Measurements from ENCODE around the gene SMPDL3B. TPM values are rescaled to one million over a fixed set of nuclear protein-coding genes. Genes with fewer than 3 reads are reported as not detected.

SMPDL3B gene
- total RNA-seq, 1 donor from 2014 or later, result 0.37 TPM

- Mint-ChIP-seq H3K27me3 (ENCODE audit: low read depth) (peaks cover 11% of the 10 kb centered on the region), H3K36me3 (ENCODE audit: low read depth) (peaks cover 29% of the 10 kb centered on the region), H3K27ac (peak overlapping the region; percentile 99), H3K9me3 (peaks cover 6% of the 10 kb centered on the region), H3K4me3 (ENCODE audit: low read depth) (peak overlapping the region; percentile 100), H3K4me1 (ENCODE audit: low read depth) (peaks cover 21% of the 10 kb centered on the region)
- intact Hi-C loops (cut with micrococcal nuclease), result no loop called here
- no peak for DNase-seq (ENCODE audit: low spot score)
These were observed 19.7 kb upstream of the SMPDL3B start for GRCh38 chr1:27915082-27915575.

- intact Hi-C loops (cut with micrococcal nuclease), result no loop called here
These were observed 12.5 kb upstream of the SMPDL3B start for GRCh38 chr1:27922272-27922671.

GRCh38 chr1:27928216-27928954 lies 6.4 kb upstream of the SMPDL3B start:
- Mint-ChIP-seq H3K4me3 (ENCODE audit: low read depth) (no peak overlapping the region), H3K27ac (no peak overlapping the region), H3K4me1 (ENCODE audit: low read depth) (peaks cover 13% of the 10 kb centered on the region), H3K36me3 (ENCODE audit: low read depth) (no peaks in the 10 kb centered on the region), H3K27me3 (ENCODE audit: low read depth) (peaks cover 8% of the 10 kb centered on the region), H3K9me3 (no peaks in the 10 kb centered on the region)
- intact Hi-C loops (cut with micrococcal nuclease), result no loop called here
- DNase-seq (ENCODE audit: low spot score), result no peak

More at GRCh38 chr1:27922272-27922671, 12.5 kb upstream of the SMPDL3B start:
- DNase-seq (ENCODE audit: low spot score), result no peak
- Mint-ChIP-seq H3K36me3 (ENCODE audit: low read depth) (no peaks in the 10 kb centered on the region), H3K27me3 (ENCODE audit: low read depth) (peaks cover 15% of the 10 kb centered on the region), H3K4me3 (ENCODE audit: low read depth) (no peak overlapping the region), H3K4me1 (ENCODE audit: low read depth) (peaks cover 3% of the 10 kb centered on the region), H3K27ac (no peak overlapping the region), H3K9me3 (no peaks in the 10 kb centered on the region)

GRCh38 chr1:27931184-27931583 lies 3.6 kb upstream of the SMPDL3B start:
- Mint-ChIP-seq H3K4me1 (ENCODE audit: low read depth) (peaks cover 24% of the 10 kb centered on the region), H3K4me3 (ENCODE audit: low read depth) (no peak overlapping the region), H3K27me3 (ENCODE audit: low read depth) (peaks cover 17% of the 10 kb centered on the region), H3K9me3 (no peaks in the 10 kb centered on the region), H3K36me3 (ENCODE audit: low read depth) (no peaks in the 10 kb centered on the region), H3K27ac (no peak overlapping the region)
- intact Hi-C loops (cut with micrococcal nuclease), result no loop called here
- DNase-seq (ENCODE audit: low spot score), result no peak

- Mint-ChIP-seq H3K4me1 (ENCODE audit: low read depth) (peaks cover 24% of the 10 kb centered on the region), H3K9me3 (no peaks in the 10 kb centered on the region), H3K27ac (no peak overlapping the region), H3K36me3 (ENCODE audit: low read depth) (no peaks in the 10 kb centered on the region), H3K27me3 (ENCODE audit: low read depth) (peaks cover 16% of the 10 kb centered on the region), H3K4me3 (ENCODE audit: low read depth) (no peak overlapping the region)
- intact Hi-C loops (cut with micrococcal nuclease), result no loop called here
- DNase-seq (ENCODE audit: low spot score), result no peak
These were observed 3.0 kb upstream of the SMPDL3B start for GRCh38 chr1:27931759-27932158.

GRCh38 chr1:27935721-27936120 lies 921 bp downstream of the SMPDL3B start:
- no peak overlapping the region for H3K4me3 Mint-ChIP-seq (ENCODE audit: low read depth)
- H3K27ac Mint-ChIP-seq, result no peak overlapping the region

GRCh38 chr1:27936370-27936769 lies 1.6 kb downstream of the SMPDL3B start:
- Mint-ChIP-seq H3K27me3 (ENCODE audit: low read depth) (peaks cover 16% of the 10 kb centered on the region), H3K36me3 (ENCODE audit: low read depth) (no peaks in the 10 kb centered on the region), H3K4me1 (ENCODE audit: low read depth) (peaks cover 33% of the 10 kb centered on the region), H3K9me3 (no peaks in the 10 kb centered on the region), H3K4me3 (ENCODE audit: low read depth) (no peak overlapping the region), H3K27ac (no peak overlapping the region)
- no peak for DNase-seq (ENCODE audit: low spot score)
- intact Hi-C loops (cut with micrococcal nuclease), result no loop called here

More at GRCh38 chr1:27935721-27936120, 921 bp downstream of the SMPDL3B start:
- intact Hi-C loops (cut with micrococcal nuclease), result no loop called here
- no peak for DNase-seq (ENCODE audit: low spot score)
- no peaks in the 10 kb centered on the region for H3K9me3 Mint-ChIP-seq
- no peaks in the 10 kb centered on the region for H3K36me3 Mint-ChIP-seq (ENCODE audit: low read depth)
- H3K27me3 Mint-ChIP-seq (ENCODE audit: low read depth), result peaks cover 16% of the 10 kb centered on the region
- peaks cover 35% of the 10 kb centered on the region for H3K4me1 Mint-ChIP-seq (ENCODE audit: low read depth)

- no peaks in the 10 kb centered on the region for H3K36me3 Mint-ChIP-seq (ENCODE audit: low read depth)
- no peak overlapping the region for H3K4me3 Mint-ChIP-seq (ENCODE audit: low read depth)
- peaks cover 15% of the 10 kb centered on the region for H3K27me3 Mint-ChIP-seq (ENCODE audit: low read depth)
- intact Hi-C loops (cut with micrococcal nuclease), result no loop called here
- DNase-seq (ENCODE audit: low spot score), result no peak
- no peak overlapping the region for H3K27ac Mint-ChIP-seq
- no peaks in the 10 kb centered on the region for H3K9me3 Mint-ChIP-seq
- peaks cover 27% of the 10 kb centered on the region for H3K4me1 Mint-ChIP-seq (ENCODE audit: low read depth)
These were observed 2.7 kb downstream of the SMPDL3B start for GRCh38 chr1:27937524-27937836.

- no peak for DNase-seq (ENCODE audit: low spot score)
- H3K36me3 Mint-ChIP-seq (ENCODE audit: low read depth), result no peaks in the 10 kb centered on the region
- H3K4me3 Mint-ChIP-seq (ENCODE audit: low read depth), result no peak overlapping the region
- H3K9me3 Mint-ChIP-seq, result no peaks in the 10 kb centered on the region
- peaks cover 33% of the 10 kb centered on the region for H3K4me1 Mint-ChIP-seq (ENCODE audit: low read depth)
- intact Hi-C loops (cut with micrococcal nuclease), result no loop called here
- peaks cover 13% of the 10 kb centered on the region for H3K27me3 Mint-ChIP-seq (ENCODE audit: low read depth)
- H3K27ac Mint-ChIP-seq, result no peak overlapping the region
These were observed 3.7 kb downstream of the SMPDL3B start for GRCh38 chr1:27938488-27938887.

GRCh38 chr1:27940297-27940696 lies 5.5 kb downstream of the SMPDL3B start:
- Mint-ChIP-seq H3K4me1 (ENCODE audit: low read depth) (peaks cover 30% of the 10 kb centered on the region), H3K9me3 (no peaks in the 10 kb centered on the region), H3K27me3 (ENCODE audit: low read depth) (peaks cover 7% of the 10 kb centered on the region), H3K36me3 (ENCODE audit: low read depth) (no peaks in the 10 kb centered on the region), H3K4me3 (ENCODE audit: low read depth) (no peak overlapping the region), H3K27ac (no peak overlapping the region)
- peak; percentile 40 for DNase-seq (ENCODE audit: low spot score)
- intact Hi-C loops (cut with micrococcal nuclease), result no loop called here

GRCh38 chr1:27940870-27941560 lies 6.2 kb downstream of the SMPDL3B start:
- Mint-ChIP-seq H3K4me3 (ENCODE audit: low read depth) (no peak overlapping the region), H3K36me3 (ENCODE audit: low read depth) (no peaks in the 10 kb centered on the region), H3K27me3 (ENCODE audit: low read depth) (peaks cover under 1% of the 10 kb centered on the region), H3K27ac (no peak overlapping the region), H3K4me1 (ENCODE audit: low read depth) (peaks cover 27% of the 10 kb centered on the region), H3K9me3 (no peaks in the 10 kb centered on the region)
- intact Hi-C loops (cut with micrococcal nuclease), result no loop called here
- no peak for DNase-seq (ENCODE audit: low spot score)

- peaks cover 27% of the 10 kb centered on the region for H3K4me1 Mint-ChIP-seq (ENCODE audit: low read depth)
- H3K4me3 Mint-ChIP-seq (ENCODE audit: low read depth), result no peak overlapping the region
- no peak for DNase-seq (ENCODE audit: low spot score)
- no peaks in the 10 kb centered on the region for H3K9me3 Mint-ChIP-seq
- H3K27ac Mint-ChIP-seq, result no peak overlapping the region
- no peaks in the 10 kb centered on the region for H3K27me3 Mint-ChIP-seq (ENCODE audit: low read depth)
- H3K36me3 Mint-ChIP-seq (ENCODE audit: low read depth), result no peaks in the 10 kb centered on the region
- intact Hi-C loops (cut with micrococcal nuclease), result no loop called here
These were observed 7.1 kb downstream of the SMPDL3B start for GRCh38 chr1:27941671-27942540.

Data from activated T-helper 2 cell treated with anti-CD3 and anti-CD28 coated beads, Interferon-gamma antibody, Interleukin-2, Interleukin-4, amounts not matched to agents 10 μg/mL and 5 μg/mL and 100 μg/mL, durations not matched to agents 14 hours and 24 hours and 36 hours (primary cell).